GM18861 (cell line): Measurements from ENCODE around the gene AGK.

Source experiments
- ATAC-seq: cut with Tn5 transposase; IDR thresholded peaks from one replicate; pipeline ENCODE4 v1.9.1; 2021; ENCODE audit not compliant: unreplicated experiment

AGK gene

GRCh38 chr7:141551094-141551781, at the start of gene AGK:
AGK (plus strand) TSS chr7:141551410; CDS start chr7:141555467, 4,057 bp downstream.
- ATAC-seq: peak; percentile 89

- ATAC-seq: no peak
Observed at GRCh38 chr7:141501451-141501850, 49.8 kb upstream of the AGK start.

GRCh38 chr7:141511316-141511675, 39.9 kb upstream of the AGK start:
- no peak for ATAC-seq

- ATAC-seq: no peak
Observed at GRCh38 chr7:141511676-141512396, 39.4 kb upstream of the AGK start.

GRCh38 chr7:141512597-141512996, 38.6 kb upstream of the AGK start:
- ATAC-seq: no peak

- no peak for ATAC-seq
Observed at GRCh38 chr7:141513720-141514119, 37.5 kb upstream of the AGK start.

GRCh38 chr7:141515941-141516340, 35.3 kb upstream of the AGK start:
- no peak for ATAC-seq

GRCh38 chr7:141519623-141520022, 31.6 kb upstream of the AGK start:
- ATAC-seq: no peak

GRCh38 chr7:141522657-141523342, 28.4 kb upstream of the AGK start:
- no peak for ATAC-seq

GRCh38 chr7:141525973-141526514, 25.2 kb upstream of the AGK start:
- no peak for ATAC-seq

- ATAC-seq: no peak
Observed at GRCh38 chr7:141527076-141527475, 24.1 kb upstream of the AGK start.

GRCh38 chr7:141528399-141528798, 22.8 kb upstream of the AGK start:
- no peak for ATAC-seq

- no peak for ATAC-seq
Observed at GRCh38 chr7:141533149-141533949, 17.9 kb upstream of the AGK start.

- no peak for ATAC-seq
Observed at GRCh38 chr7:141534757-141535737, 16.2 kb upstream of the AGK start.

- ATAC-seq: no peak
Observed at GRCh38 chr7:141537906-141538305, 13.3 kb upstream of the AGK start.

- no peak for ATAC-seq
Observed at GRCh38 chr7:141541375-141541774, 9.8 kb upstream of the AGK start.

GRCh38 chr7:141544831-141545230, 6.4 kb upstream of the AGK start:
- ATAC-seq: no peak

- ATAC-seq: no peak
Observed at GRCh38 chr7:141549582-141549981, 1.6 kb upstream of the AGK start.

- ATAC-seq: no peak
Observed at GRCh38 chr7:141550386-141551093, 670 bp upstream of the AGK start.
